Non-pigmented ciliary epithelial cell (primary cell): ENCODE measurements around the gene VWF.

Experiments used
- DNase-seq: peaks from one replicate; pipeline ENCODE4 v3.0.0-alpha.2; 2010; ENCODE audit warnings: low read depth

The VWF gene

DNA sequence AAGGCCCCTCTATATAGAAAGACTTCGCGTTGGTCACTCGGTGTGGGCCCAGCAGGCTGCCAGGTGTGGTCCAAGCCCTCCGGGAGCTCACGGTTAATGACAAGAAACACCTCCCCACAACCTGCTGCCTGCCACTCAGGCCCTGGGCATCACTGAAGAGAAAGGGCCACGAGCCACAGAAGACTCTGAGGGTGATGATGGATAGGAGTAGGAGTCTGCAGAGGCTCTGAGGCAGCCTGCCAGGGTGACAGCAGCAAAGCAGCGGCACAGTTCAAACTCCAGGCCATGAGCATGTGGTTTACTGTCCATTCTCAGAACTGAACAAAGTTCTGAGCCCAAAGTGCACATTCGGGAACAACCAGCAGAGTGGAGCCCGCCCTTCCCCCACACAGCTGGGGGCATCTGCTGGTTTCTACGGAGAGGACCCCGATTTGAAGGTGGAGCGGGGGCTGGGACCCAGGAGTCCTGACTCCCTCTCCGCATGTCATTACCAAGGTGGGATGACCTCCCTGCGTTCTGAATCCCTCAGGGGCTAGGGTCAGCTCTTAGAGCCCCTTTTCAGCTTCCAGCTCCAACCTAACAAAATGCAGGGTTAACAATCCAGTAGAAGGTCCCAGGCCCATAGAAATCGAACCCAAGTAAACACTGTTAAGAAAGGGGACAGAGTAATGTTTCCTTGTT, 65.8 kb downstream of the VWF start:
- no peak for DNase-seq

DNA sequence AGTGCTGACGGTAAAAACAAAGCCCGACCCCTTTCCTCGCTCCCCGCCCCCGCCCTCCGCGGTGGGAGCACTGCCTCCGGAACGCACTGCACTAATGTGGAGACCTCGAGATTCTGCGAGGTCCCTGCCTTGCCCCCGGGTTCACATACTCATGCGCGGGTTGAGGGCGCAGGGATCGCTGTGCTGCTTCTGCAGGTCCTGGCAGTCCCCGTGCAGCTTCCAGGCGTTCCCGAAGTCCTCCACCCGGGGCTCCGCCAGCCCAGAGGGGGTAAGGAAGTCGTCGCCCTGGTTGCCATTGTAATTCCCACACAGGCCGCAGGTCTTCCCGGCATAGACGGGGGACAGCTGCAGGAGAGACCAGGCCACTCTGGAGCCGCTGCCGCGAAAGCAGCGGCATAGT, 66.8 kb downstream of the VWF start:
- no peak for DNase-seq

DNA sequence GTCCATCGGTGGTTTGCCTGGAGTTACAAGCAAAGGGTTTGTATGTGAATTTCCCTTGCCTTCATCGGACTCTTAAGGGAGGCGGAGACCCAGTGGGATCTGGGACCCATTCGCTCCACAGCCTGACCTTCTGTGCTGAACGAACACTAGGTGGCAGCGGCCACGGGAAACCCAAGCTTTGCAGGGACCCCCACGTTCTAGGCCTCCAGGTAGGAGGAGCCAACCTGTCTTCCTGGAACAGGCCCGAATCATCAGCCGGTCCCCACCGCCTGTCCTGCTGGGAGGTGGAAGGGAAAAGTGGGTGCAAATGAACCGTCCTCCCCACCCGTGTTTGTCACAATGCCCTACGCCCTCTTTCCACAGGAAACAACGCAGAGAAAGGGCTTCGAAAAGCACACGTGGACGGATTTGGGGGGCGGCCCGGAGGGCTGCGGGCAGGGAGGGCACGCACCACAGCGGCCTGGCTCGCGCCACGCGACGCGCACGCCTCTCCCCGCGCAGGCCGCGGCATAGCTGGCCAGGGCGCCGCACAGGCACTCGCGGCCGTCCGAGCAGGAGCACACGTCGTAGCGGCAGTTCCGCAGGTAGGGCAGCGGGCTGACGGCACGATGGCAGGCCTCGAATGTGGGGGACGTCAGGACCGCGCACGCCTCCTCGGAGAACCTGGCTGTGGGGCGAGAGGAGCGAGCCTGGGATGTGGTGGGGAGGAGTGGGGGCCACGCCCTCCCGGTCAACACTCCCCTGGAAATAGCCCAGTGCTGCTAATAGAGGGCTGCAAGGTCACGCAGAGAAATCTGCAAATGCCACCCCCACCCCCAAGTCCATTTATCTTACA, 67.8 kb downstream of the VWF start:
- no peak for DNase-seq

DNA sequence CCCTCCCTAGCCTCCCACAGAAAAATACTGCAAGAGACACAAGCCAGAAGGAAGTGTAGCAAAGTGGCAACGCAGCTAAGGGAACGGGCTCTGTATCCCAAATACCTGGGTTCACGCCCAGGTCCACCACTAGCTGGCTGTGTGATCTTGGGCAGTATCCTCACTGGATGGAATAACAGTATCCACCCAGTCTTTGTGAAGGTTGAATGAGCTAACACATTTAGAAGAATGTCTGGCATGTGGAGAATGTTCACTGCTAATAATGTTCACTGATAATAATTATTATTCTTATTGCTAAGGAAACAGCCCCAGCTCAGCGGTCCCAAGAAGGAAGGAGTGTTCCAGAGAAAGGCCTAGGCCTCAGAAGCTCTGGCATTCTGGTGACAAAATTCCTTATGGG, 70.9 kb downstream of the VWF start:
- no peak for DNase-seq

DNA sequence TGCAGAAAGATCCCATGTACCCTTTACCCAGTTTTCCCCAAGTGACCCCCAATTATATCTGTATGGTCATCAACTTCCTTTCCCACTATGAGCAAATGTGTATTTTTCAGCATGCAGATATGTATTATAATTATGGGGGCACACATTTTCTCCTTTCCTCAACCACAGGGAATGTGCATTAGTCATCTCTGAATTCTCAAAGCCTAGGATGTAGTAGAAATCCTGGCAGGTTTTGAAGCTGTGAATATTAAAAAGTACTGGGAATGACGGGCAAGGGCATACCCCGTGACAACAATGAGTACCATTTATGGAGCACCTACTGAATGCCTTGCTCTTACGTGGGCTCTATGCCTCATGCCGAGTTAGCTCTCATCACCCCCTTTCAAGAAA, 71.5 kb downstream of the VWF start:
- DNase-seq, result no peak

DNA sequence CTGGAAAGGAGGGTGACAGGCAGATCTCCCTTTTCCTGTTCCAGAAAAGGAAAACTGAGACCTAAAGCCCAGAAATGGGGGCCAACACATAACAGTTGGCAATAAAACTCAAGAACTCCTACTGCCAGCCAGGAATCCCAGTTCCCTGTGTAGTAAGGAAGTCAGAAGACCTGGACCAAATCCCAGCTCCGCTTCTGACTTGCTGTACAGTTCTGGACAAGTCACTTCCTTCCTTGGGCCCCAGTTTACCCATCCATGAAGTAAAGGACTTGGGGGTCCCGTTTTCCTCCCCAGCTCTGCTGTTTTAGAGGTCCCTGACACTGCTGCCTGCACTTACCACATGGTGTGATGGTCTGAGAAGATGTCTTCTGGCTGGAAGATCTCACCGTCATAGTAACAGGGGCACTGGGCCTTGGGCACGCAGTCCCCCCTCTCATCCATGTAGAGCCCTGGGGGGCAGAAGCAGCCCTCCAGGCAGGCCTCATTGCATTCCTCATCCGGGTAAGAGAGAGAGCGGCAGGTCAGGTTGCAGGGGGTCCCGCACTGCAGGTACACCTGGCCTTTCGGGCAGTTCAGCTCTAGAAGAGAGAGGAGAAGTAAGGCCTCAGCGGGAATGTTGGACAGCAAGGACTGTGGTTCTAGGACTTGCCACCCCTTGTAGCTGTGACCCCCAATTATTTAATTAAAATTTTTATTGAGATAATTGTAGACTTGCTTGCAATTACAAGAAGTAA, 72.1 kb downstream of the VWF start:
- no peak for DNase-seq

DNA sequence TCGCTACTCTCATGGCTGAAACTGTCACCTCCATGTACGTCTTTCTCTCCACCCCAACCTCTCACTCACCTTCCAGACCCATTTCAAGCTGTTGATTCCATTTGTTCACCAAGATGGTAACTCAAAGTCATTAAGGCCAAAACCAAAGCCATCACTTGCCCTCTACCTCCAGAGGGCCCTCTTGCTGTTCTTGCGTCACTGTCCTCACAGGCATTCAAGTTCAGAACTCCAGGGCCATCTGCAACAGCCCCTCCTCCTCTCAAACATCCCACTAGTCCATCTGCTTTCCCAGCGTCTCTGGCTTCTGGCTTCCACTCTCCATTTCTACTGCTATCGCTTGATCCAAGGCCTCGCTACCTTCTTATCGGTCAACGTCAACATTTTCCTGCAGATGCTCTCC, 74.5 kb downstream of the VWF start:
- DNase-seq, result no peak

DNA sequence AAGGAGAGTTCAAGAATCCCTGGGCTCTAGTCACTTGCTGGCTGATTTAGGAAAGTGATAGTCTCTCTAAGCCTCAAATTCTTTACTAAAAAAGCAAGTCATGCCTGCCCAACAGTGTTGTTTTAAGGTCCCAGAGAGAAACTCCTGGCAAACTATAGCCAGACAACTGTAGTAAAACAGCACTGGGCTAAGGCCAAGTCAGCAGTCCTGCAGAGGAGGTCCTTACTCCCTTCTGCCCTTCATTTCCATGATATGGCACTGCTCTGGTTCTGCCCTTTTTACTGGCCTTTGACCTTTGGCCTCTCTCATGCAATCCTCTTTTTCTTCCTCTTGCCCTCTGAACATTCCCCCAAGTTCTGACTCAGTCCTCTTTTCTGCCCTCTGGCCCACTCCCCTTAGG, 74.9 kb downstream of the VWF start:
- DNase-seq, result no peak

DNA sequence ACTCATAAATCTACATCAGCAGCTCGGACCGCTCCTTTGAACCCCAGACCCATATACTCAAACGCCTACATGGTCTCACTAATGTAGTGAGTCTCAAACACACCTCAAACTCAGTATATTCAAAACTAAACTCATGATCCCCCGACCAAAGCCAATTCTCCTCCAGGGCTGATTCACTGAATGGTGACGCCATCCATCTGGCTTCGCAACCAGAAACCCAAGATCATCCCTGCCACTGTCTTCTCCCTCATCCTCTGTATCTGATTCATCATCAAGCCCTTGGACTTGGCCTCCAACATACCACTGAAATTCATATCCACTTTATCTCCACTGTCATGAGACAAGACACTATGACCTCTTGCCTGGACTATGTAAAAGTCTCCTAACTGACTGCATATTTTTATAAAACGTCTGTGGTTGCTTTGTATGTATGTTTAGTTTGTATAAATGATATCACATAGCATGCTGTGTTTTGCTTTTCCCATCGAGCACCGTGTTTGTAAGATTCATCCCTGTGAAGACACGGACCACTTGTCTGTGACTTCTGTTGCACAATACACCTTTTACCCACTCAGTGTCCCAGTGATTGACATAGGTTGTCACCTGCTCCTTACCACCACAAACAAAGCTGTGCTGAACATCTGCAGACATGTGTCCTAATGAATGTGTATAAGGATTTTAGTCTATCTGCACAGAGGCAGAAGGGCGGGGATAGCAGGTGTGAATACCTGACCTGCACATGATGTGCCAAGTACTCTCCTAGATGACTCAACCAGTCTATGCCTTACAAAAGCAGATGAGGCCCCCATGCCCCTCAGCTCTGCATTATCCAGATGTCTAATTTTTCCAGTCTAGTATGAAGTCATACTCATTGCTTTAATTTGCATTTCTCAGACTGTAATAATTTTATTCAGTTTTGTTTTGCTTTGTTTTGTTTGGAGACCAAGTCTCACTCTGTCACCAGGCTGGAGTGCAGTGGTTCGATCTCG, 76.9 kb downstream of the VWF start:
- DNase-seq, result peak; percentile 41

DNA sequence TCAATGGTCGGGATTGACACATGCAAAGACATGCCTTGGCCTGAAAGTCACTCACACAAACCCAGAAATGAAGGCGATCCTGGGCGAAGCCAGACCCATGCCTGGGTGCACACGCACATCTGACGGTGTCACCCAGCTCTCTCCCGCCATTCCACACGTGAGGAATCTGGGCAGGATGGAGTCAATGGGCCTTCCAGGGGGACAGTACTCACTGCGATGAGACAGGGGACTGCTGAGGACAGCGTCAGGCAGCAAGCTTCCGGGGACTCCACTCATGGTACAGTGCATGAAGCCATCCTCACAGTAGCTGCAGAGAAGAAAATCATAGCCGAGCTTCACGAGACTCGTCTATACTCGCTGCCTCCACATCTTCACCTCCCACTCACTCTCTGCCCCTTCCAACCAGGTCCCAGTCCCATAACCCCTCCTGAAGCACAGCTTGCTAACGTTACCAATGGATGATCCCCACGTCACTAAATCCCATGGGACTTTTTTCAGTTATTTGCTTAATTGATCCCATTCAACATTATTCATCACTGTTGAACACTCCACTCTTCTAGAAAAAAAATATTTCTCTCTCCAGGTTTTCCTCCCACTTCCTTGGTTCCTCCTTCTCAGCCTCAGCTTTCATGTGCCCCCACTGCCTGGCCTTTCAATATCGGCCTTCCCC, 77.8 kb downstream of the VWF start:
- DNase-seq, result no peak

DNA sequence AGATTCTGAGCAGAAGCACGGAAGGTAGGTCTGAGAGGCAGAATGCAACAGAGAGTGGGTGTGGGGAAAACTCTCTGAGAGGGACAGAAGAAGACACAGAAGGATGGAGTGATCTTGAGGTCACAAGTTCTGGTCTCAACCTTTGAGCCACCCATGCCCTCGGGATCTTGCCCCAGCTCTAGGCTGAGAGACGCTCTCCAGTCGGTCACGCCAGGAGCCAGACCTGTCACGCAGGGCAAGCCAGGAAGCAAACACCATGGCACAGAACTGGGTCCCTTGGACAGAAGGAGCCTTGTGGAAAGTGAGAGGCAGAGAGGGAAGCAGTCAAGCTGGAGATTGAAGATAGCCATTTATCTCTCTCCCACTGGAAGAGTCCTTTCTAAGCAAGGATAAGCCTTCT, 79.0 kb downstream of the VWF start:
- DNase-seq, result no peak

DNA sequence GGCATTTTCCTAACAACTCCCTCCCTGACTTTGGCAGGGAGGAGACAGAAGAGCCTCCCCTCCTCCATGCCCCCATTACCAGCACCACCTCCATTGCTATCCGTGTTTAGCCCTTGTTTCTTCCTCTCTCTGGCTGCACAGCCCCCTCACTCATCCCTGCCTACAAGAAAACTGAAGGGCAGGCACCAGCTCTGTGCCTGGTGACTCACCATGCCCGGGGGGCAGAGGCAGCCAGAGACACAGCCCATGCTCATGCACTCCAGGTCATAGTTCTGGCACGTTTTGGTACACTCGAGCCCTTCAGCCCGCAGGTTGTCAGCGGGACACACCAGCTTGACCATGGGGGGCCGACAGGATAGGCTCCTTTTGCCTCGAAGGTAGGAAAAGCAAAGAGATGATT, 80.4 kb downstream of the VWF start:
- no peak for DNase-seq

DNA sequence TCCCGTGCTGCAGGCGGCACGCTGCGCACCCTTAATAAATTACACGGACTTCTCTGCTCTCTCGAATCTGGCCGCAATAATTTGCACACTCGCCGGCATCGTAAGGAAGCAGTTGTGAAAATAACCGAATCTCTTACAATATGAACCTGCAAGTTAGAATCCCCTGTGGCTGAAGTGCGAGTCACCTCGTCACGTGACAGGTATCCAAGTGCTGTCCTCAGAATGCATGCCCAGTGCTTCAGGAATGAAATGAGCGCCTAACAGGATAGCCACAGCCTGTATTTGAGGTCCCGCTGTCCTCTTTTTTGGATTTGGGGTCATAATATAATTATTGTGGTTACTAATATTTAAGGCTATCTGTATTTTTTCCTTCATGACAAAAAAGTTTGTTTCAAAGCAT, 82.0 kb downstream of the VWF start:
- no peak for DNase-seq

DNA sequence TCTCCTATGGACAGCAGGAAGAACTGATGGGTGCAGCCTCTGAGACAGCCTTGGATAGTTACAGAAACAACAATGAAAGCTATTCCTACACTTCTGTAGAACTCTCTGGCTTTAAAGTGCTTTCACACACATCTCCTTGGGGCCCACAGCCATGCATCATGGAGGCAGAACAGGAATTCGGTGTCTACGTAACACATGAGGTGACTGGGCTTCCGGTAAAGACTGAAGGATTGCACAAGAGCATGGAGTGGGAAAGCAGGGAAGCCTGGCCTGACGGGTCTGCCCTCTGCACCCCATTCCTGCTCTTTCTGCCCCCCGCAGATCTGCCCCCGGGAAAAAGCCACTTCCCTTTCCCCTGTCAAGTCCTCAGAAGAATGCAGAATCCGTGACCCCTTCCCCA, 82.6 kb downstream of the VWF start:
- DNase-seq, result no peak

DNA sequence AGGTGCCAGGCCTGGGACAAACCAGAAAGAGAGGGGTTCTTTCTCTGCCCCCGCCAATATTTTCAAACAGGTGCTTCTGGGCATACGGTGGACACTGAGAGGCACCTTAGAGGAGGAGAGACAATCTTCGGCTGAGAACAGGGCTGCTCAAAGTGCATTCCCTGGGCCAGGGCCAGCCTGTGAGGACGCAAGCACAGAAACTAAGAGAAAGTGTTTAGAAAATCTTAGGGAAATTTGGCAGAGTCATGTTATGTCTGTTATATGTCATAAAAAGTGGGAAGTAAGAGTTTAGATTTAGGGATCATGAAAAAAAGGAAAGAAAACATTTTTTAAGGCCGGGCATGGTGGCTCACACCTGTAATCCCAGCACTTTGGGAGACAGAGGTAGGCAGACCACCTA, 83.7 kb downstream of the VWF start:
- no peak for DNase-seq

DNA sequence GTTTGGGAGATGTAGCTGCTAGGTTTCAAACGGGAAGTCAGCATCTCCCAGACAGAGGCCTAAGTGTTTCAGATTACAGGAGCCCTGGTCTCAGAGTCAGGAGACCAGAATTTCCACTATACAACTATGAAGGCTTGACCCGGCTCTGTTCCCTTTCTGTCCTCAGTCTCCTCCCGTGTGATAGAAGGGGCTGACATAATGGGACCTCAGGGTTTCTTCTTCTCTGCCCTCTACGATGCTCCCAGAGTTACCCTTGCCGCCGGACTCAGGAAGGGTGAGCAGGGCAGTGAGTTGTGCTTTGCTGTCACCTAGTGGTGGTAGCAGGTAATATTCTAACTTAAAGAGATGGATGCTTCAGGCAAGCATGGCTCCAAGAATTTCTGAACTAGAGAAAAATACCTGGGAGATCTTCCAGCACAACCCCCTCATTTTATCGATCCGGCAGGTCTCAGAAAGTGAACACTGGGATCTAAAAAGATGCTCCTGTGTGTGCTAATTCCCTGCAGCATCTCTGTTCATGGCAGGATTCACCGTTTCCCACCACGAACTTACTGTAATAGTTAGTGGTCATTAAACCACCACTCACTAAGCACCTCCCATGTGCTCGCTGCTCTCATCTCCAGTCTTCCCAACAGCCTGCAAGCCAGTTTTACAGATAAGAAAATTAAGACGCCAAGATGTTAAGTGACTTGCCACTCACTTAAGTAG, 84.4 kb downstream of the VWF start:
- DNase-seq, result no peak

DNA sequence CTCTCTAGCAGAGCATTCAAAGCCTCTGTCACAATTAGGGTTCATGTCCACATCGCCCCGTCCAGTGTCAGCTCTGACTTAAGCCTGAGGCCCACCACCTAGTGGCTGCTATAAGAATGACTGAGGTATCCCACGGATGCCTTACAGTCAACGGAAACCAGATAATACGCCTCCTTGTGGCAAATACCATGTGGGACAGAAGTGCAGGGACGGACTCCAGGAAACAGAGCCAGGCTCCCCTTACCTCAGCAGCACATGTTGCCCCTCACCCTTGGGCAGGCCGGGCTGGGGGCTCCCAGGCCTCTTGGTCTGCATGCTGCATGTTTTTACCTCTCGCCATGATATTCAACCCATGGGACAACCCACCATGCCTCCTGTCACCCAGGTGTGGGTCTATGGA, 86.3 kb downstream of the VWF start:
- DNase-seq, result no peak

DNA sequence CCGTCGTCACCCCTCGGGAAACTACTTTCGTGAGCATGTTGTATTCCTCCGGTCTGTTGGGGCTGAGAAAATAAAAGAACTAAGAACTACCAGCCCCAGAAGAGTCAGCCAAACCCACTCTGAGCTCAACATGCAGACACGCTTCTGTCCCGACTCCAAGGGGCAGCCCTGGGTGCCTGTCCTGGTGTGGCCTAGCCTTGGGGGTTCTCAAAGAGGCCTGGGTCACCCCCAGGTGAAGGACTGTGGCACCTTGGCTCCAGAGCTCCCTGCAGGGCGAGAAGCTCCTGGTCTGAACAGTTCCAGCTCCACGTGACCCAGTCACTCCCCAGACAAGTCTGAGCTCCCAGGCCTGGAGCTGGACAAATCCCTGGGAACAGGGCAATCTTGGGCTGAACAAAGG, 87.0 kb downstream of the VWF start:
- no peak for DNase-seq

DNA sequence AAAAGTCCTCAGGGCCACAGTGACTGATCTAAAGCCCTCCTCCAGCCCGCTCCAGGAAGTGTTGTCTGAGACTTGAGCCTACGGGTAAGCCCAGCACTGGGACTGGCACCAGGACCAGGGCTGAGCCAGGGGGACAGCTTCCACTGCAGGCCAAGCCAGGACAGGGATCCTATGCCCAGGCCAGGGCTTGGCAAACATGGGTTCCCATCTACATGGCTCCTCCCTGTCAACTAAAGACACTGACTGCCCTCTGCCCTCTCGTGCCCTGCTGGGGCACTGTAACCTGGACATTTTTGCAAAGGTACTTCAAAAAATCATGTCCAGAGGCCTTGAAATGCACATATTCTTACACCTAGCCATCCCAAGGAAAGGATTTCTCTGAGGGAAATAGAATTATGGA, 88.0 kb downstream of the VWF start:
- no peak for DNase-seq

DNA sequence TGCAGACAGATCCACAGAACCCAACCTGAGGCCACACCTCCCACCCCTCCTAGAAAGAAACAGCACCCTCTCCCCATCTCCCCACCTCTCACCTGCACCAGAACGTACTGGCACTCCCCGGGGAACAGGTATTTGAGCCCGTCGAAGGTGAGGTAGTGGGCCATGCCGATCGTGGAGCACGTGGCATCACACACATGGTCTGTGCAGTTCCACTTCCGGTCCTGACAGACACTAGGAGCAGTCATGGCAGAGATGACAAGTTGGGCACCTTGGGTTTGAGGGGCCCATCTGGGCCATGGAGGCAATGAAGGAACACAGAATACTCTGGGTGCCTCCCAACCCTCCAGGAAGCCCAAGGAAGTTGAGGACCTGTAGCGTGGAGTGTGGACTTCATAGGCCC, 89.9 kb downstream of the VWF start:
- DNase-seq, result no peak

DNA sequence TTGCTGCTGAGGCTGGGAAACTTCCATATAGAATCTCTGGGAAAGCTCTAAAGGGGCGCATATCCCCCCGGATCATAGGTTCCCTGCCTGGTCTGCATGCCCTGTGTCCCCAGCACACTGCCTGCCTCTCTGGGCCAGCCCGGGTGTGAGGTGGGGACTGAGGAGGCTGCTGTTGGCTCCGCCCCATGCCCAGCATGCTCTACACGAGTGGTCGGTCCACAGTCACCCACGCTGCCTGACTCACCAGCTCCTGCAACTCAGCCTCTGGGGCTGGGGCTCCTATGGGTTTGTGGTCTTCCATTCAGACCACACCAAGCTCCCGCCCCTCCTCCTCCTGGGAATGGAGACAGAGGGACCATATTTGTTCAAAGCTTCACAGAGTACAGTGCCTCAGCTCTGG, 90.9 kb downstream of the VWF start:
- no peak for DNase-seq
